Stimulated activated CD8-positive, alpha-beta memory T cell treated with anti-CD3 and anti-CD28 coated beads, Interleukin-2, amount 100 ng/mL, for 48 hours (primary cell): Measurements from ENCODE around the gene DIPK1B.

Experiments used
- DNase-seq, 2 donors: peaks; one replicate each; pipeline ENCODE4 v3.0.0-alpha.2; 2020; ENCODE audit warnings: low read depth in 2 of 2

DIPK1B gene

DNA sequence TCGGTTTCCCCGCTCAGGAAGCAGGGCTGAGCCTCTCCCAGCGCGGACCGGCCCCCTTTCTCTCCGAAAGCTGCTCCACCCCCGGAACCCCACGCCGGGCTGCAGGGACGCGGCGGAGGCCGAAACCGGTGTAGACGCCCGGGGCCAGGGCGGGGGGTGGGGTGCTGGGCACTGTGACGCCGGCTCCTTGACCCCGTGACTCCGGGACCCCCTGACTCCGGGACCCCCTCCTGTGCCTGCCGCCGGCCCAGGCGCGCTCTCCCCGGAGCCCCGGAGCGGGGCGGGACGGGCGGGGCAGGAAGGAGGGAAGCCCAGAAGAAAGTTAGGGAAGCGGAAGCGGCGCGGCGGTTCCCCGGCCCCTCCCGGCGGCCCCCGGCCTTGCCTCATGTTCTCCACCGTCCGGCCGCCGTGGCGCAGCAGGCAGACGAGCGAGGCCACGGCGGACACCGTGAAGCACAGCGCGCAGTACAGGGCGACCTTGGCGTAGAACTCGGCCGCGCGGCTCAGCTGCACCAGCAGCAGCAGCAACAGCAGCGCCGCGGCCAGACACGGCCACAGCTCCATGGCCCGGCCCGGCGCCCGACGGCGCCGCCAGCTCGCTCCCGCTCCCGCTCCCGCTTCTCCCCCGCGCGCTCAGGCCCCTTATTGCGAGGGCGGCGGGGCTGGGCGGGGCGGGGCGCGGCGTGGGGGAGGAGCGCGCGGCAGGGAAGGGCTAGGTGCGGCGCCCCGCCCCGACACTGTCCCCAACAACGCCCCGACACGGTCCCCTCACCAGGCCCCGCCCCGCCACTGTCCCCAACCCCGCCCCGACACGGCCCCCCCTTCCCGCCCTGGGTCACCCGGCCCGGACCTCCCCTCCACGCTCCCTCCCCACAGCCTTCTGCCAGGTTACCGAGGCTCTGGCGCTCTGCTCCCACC, 25.3 kb upstream of the DIPK1B start, which contains the start of gene AGPAT2:
Gene AGPAT2 (minus strand): TSS at position 664 of the 918 bp plus-strand sequence. CDS start 100 bp downstream, at position 564.
- DNase-seq: peak; percentile 61 to 66

DNA sequence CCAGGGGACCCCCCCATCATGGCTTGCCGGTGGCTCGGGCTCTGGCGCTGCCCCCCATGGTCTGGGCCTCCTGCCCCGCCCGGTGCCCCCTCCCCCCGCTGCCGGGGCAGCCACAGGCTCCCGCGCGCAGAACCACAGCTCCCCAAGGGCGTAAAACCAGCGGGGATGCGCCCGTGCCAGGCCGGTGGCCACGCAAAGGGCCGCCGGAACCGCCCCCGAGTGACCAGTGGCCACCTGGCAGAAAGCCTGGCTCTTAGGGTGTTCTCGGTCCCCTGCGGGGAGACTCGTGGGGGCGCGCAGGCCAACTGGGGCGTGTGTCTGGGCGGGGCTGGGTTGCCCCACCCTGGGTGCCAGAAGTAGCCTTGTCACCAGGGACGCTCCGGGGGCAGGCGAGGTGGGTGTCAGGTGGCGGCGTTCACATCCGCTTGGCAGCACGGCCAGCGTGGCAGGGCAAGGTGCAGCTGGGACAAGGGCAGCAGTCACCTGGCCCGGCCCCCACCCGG, 24.6 kb upstream of the DIPK1B start:
- DNase-seq: no peak

DNA sequence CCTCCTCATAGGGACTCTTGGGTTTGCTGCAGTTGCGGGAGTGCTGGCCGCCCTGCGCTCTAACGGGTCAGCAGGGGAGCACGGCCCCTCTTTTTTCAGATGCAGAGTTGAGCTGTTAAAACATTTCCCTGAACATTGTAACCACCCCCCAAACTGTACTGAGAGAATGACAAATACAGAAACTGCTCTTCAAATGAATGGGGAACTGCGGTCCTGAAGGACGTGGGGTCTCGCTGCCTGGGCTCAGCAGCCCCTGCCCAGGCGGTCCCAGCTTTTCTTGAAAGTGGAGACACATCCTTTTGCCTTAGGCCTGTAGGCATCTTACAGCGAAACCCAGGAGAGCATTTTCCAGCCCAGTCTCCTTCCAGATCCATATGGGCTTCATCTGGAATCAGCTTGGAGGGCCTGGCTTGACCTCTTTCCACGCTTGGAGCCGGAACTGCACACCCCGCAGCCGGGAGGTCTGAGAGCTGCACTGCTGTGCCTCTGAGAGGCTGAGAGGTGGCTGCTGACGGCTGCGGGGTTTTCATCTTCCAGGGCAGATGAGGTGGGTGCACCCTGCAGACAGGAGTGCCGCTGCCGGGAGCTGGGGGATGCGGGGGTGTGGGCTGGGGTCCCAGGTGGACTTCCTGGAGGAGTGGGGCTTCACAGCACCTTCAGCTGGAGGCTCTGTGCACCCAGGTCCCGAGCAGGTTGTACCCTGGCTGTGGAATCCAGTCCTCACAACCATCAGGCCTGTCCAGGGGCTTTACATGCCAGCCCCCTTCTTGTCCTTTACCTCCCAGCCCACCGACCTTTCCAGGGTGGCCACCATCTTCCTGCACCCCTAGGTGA, 23.9 kb upstream of the DIPK1B start:
- DNase-seq: no peak

DNA sequence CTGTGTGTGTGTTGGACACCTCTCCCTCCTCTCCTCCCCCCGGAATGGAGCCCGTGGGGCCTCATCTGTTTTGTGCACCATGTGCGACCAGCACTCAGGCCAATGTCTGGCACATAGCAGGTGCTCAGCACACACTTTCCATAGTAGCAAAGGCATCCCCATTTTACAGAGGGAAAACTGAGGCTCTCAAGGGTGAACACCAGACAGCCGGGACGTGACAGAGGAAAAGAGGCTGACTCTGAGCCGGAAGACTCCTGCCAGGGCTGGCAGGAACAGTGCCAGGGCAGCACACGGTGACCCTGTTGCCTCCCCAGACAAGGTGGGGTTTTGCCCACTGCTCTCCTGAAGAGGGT, 23.3 kb upstream of the DIPK1B start:
- DNase-seq: no peak

DNA sequence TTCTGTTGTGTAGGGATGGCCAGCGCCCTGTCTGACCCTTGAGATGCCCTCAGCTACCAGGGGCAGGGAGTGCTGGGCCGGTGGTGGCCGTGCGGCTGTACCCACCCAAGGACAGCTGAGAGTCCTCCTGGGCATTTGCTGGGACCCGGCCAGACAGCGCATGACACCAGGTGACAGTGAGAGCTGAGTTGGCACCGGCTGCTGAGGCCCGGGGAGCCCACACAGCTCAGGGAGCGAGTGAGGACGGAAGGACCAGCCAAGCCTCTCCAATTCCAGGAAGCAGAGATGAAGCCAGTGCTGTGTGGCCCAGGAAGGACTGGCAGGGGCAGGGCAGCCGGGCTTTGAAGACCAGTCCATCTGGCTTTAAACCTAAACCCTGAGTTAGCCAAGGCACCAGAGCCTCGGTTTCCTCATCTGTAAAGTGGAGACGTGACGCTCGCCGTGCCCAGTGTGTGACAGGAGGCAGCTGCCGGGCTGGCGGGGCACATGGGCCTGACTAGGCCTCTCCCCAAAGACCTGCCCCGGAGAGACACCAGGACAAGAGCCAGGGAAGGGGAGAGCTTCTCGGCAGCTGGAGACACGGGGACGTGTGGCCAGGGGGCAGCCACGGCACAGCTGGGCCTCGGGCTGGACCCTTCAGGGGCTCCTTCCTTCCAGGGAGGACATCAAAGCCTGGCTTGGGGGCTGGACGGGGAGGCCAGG, 22.1 kb upstream of the DIPK1B start:
- DNase-seq: no peak

DNA sequence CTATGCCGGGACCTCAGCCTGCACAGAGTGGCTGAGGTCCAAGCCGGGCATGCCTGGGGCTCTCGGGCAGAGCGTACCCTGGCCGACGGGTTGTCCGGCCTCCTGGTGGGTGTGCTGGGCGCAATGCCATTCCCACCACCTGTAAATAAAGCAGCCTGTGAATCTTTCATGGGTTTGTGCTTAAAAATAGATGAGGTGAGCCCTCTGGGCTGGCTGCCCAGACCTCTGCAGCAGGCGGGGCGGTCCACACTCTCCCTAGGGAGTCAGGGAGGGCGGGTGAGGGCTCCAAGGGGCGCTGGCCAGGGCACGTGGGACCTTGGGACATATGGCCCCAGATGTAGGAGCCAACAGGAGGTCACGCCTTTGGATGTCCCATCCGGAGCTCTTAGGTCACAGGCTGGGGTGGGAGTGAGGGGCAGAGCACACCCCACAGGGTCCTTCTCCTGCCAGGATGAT, 21.5 kb upstream of the DIPK1B start:
- DNase-seq: no peak

DNA sequence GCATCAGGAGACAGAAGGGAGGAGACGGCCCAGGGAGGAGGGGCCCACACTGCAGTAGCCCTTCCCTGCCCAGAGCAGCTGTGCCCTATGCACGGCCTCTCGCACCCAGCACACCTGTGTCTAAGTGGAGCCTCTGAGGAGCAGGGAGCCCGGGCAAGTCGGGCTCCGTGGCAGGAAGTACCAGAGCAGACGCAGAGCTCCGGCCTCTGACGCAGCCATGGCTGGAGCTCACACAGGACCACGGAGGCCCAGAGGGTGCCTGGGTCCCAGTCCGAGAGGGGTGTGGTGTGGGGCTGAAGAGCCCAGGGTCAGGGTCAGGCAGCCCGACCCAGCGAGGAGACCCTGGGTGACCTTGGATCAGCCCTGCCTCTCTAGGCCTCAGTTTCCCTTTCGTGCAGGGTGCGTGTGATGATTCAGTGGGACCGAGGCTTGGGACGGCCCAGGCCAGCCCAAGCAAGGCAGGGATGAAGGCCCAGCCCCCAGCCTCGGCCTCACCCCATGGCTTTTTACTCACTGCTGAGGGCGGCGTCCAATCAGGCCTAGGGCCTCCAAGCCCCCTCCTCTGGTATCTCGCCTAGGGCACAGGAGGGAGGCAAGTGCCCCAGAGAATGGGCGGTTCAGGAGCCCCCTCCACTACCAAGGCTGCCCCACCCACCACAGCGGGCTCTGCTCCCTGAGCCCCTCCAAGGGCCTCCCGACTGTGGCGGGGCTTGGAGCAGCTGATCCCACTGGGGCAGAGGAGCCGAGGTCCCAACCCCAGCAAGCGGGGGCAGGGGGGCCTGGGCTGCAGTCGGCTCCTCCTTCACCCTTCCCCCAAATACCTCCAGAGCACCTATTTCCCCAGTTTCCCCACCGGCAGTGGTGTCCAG, 20.8 kb upstream of the DIPK1B start:
- DNase-seq: no peak

DNA sequence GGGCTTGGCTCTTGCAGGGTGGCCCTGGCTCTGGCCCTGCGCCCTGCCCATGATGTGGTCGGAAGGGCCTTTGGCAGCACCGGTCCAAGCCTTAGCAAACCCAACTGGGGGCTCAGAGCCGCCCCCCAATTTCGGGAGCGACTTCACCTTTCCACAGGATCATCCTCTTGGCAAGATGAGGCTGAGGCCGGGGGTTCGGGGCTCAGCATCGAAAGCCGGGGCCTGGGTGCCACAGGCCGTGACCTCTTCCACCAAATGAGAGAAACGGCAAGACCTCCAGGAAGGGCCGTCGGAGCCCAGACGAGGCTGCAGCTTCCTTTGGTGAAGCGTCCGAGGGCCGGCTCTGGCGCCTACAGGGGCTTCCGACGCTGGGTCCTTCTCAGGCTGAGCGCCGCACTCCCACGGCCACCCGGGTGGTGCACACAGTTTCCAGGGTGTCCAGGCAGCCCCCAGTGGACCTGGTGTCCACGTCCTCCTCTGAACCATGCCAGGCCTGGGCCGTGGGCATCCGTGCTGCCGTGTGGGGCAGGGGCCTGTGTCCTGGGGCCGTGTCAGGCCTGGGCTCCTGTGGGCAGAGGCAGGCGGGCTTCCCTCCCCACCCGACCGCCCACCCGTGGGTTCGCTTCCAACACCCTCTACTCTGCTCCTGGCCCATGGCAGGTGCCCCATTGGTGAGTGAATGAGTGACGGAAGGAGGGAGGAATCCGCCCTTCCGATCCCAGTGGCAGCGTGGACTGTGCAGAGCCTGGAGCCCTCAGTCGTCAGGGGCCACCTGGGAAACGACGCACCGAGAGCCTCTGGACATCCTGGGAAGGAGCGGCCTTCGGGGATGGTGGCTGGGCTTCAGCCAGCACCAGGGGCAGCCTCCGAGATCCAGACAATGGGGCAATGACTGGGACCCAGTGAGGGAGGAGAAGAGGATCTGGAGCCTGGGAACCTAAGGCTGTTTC, 19.9 kb upstream of the DIPK1B start:
- no peak for DNase-seq

DNA sequence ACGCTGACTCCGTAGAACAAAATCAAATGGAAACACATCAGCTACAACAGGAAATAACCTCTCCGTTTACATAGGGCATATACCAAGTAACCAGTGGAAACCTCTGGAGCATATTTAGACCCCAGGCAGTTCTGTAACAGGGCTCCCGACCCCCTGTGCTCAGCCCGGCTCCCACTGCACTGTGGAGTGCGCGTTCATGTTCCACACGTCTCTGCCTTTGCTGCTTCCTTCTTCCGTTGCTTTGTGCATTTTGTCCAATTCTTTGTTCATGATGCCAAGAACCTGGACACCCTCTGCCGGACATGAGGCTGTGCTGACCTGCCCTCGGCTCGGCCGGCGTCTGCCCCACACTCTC, 19.3 kb upstream of the DIPK1B start:
- DNase-seq: no peak

DNA sequence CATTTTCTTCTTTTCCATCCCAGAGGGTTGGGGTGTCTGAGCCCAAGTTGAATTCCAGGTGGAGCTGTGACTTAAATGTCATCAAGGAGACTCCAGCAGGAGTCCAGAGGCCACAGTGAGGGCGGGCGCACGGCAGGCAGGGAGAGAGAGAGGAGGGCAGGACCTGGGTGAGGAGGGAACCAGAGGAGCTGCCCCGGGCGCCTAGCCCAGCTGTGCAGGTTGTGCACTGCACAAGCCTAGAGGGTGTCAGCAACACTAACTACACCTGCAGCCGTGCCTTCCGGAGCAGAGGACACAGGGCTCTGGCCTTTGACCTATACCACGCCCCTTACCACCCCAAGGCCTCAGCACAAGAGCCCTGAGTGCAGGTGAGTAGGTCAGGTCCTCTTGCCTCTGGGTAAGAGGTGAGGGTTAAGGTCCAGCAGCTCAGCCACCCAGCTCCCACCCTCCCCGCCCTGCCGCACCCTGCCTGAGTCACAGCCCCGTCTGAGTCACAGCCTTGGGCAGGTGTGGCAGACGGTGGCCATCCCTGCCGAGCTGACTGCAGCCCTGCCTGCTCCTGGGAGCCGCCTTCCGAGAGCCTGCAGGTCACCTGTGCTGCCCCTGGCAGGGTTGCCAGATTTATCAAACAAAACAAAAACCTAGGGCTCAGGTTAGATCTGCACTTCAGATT, 18.7 kb upstream of the DIPK1B start:
- DNase-seq: no peak

DNA sequence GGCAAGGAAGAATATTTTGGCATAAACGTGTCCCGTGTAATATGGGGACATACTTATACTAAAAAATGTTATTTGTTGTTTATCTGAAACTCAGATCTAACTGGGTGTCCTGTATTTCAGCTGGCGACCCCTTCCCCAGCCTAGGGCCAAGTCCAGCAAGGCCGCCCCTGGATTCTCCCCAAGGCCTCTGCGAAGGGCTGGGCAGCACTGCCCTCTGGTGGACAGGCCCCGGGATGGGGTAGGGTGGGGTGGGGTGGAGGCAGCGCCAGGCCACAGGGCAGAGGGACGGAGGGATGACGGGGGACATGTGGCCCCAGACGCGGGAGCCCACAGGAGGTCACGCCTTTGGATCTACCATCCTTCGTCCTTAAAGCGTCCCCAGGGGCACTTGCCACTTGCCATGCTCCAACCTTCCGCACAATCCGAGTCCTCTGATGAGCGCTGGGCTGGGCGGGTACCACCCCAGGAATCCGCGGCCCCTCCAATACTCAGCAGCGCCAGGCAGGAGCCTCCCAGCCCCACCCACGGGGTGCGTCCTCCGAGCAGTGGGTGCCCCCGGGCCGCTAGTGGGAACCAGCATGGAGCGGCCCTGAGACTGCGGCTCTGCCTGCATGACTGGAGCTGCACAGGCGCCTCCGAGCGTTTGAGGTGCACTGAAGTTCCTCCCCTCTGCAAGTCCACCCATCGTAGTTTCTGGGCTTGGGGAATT, 18.1 kb upstream of the DIPK1B start:
- peak; percentile 39 to 40 for DNase-seq

DNA sequence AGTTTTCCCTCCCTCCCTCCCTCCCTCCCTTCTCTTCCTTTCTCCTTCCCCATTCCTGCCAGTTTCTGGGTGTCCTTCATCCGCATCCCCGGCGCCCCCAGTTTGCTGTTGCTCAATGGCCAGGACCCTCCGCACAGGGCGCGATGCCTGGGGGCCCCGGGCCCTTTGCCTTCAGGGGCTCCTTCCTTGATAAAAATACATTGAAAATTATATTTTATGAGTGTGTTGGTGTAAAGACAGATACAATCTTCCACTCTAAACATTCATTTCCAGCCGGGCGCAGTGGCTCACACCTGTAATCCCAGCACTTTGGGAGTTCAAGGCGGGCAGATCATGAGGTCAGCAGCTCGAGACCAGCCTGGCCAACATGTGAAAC, 17.5 kb upstream of the DIPK1B start:
- no peak for DNase-seq

DNA sequence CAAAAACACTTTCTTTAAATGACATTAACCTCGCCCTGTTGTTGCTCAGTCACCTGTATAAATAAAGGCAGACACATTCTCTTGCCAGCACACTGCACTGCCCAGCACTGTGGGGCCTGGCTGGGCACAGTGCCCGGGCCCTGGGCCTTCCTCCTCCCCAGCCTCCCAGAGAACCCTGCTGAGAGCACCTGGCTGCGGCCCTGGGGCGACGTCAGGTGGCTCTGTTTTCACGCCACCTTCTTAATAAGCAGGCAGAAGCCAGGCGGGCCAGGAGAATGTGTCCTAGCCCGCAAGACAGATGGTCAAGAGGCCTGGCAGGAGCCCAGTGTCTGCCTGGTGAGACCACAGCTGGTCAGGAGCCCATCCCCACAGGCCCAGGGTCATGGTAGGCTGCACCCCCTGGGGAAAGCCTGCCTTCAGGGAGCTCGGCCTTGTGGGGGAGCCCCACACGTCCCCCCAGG, 16.9 kb upstream of the DIPK1B start:
- DNase-seq: no peak

DNA sequence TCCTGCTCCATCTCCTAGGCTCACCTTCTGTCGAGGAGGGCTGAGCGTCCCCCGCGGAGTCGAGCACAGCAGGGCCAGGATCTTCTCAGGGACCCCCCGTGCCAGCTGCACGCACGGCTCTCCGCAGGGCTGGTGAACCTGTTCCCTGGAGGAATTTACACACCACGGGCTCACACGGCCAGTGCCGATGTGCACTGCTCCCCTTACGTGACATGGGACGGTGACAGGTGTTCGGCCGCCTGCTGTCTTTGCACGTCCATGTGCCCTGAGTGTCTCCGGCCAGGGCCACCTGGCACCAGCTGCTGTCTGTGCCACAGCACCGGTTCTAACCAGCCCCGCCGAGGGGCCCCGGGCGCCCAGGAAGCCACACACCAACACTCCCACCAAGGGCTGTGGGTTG, 16.4 kb upstream of the DIPK1B start:
- no peak for DNase-seq

DNA sequence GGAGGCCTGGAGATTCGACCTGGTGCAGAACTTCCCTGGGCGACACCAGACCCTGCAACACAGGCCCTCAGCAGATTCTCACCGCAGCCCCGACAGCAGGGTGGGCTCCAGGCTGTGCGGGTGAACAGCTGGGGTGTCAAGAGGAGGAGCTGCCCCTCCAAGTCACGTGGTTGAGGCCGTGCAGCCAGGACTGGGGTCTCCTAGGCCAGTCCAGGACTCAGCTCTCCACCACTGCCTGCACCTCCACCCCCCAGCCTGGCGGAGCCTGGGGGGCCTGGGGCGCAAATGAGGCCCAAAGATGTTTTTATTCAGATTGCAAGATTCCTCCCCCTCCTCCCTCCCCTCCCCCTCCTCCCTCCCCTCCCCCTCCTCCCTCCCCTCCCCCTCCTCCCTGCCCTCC, 15.9 kb upstream of the DIPK1B start:
- no peak for DNase-seq

DNA sequence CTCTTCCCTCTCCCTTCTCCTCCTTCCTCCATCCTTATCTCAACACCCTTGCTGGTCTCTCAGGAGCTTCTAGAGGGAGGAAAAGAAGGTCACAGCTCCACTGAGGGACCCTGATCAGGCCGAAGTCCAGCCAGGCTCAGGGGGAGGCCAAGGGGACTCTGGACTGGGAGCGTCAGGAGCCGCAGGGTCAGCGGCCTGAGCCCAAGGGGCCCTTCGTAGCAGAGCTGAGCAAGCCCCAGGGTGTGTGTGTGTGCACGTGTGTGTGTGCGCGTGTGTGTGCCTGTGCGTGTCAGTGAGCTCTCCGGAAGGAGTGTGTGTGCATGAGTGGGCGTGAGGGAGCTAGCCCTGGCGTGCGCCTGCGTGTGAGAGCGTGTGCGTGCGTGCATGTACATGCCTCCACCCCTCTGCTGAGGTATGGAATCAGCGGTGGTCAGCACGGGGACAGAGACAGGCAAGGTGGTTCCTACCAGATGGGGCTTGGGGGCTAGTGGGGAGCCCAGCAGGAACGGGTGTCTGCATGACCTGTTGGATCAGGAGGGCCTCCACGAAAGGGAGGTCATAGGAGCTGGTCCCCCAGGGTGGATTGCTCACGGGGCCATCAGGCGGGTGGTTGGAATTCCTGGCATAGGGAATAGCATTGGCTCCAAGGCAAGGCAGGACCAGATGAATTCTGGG, 15.1 kb upstream of the DIPK1B start:
- no peak for DNase-seq

DNA sequence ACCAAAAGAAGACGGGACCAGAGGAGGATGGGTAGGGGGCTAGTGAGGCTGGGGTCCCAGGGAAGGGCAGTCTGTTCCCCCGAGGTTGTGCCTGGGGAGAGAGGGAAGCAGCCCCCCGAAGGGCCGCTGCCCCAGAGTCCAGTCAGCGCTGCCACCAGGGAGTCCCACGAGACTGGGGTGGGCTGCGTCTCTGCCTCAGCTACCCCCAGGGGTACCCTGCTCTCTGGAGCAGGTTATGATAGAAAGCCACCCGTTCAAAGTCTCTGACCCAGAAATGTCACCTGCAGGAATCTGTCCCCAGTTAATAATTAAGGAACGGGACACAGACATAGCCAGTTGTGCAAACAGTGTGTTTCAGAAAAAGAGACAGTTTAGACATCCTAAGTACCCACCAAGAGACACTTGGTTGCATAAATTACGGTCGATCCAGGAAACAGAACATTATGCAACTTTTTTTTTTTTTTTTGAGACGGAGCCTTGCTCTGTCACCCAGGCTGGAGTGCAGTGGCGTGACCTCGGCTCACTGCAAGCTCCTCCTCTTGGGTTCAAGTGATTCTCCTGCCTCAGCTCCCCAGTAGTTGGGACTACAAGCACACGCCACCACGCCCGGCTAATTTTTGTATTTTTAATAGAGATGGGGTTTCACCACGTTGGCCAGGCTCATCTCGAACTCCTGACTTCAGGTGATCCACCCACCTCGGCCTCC, 14.4 kb upstream of the DIPK1B start:
- DNase-seq: no peak
